ENCODE data around the gene GALNS.
"Not testable (repeated sequence)": the region's sequence is repeated elsewhere in the genome, so short reads cannot be mapped to it uniquely, and the experiment has no call there.

GALNS gene

GRCh38 chr16:88838566-88838965 lies 18.2 kb downstream of the GALNS start:
- DNase-seq (ENCODE audit: low read depth in 3 of 3), result no peak

DNA sequence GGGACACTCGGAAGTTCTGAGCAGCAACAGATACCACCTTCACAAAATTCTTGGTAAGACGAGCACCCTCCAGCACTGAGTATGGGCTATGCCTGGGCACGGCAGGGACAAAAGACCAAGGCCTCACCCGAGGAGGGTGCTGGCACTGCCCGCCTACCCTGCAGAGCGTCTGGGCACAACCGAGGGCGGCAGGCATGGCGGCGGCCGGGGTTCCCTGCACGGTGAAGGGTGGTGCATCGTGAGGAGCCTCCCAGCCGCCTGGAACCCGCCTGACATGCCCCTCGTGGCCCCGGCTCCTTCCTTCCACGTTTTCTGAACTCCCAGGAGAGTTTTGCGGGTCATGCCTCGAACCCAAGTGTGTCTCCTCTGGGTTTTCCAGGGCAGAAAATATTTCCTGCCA lies 18.9 kb downstream of the GALNS start:
- DNase-seq (ENCODE audit: low read depth in 3 of 3), result no peak

DNA sequence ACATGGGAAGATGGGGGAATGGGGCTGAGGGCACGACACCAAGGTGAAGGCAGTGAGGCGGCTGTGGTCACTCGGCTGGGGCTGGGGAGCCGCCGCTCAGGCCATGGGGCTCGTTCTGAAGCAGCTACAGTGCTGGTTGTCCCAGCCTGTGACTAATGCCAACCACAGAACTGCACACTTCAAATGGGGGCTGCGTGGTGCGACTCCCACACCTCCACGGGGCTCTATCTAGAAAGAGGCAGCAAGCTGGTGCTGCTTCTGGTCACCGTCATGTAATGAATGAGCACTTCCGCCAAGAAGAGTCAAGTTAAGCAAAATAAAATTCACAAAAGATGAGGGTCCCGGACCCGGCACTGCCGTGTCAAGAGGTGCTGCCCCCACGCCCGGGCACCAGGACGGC lies 20.0 kb downstream of the GALNS start:
- DNase-seq (ENCODE audit: low read depth in 3 of 3), result no peak

DNA sequence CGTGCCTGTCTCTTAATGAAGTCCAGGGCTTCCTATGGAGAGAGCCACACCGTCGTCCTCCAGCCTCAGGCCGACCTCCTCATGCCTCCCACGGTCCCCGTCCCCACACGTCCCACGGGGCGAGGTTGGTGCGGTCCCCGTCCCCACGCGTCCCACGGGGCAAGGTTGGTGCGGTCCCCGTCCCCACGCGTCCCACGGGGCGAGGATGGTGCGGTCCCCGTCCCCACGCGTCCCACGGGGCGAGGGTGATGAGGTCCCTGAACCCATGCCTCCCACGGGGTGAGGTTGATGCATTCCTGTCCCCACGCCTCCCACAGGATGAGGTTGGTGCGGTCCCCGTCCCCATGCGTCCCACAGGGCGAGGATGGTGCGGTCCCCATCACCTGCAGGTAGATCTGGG lies 20.9 kb downstream of the GALNS start:
- DNase-seq (ENCODE audit: low read depth in 3 of 3), result no peak

DNA sequence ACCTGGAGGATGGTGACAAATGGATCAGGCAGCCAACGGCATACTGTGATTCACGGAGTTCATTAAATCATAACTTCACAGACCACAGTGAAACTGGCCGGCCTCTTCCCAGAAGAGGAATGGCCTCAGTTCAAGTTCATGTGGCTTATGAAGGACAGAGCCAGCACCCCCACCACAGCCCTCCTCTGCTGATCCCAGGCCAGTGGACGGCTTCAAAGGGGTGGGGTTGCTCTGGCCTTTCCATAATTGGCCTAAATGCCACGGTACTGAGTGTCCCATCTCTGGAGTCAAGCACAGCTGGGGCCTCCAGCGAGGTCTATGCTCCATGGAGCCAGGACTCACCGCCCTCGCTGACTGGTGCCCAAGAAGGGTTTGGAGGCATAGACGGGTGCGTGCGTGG lies 21.4 kb downstream of the GALNS start:
- no peak for DNase-seq (ENCODE audit: low read depth in 3 of 3)

DNA sequence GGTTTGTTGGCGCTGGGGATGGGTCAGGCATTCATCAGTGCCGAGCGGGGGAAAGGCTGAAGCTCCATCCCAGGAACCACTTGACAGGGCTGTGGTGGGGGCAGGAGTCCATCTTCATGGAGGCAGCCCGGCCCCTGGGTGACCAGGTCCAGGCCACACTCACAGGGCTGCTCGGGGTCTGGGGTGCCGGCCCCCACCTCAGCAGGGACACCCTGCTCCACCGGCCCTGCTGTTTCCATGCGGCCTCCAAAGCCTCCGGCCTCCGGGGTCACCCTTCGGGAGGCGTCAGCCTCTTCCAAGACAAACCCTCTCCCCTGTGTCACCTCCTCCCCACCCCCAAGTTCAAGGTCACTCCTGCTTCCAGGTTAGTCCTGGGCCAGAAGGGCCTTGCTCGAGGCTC lies 22.1 kb downstream of the GALNS start:
- DNase-seq (ENCODE audit: low read depth in 3 of 3), result no peak

DNA sequence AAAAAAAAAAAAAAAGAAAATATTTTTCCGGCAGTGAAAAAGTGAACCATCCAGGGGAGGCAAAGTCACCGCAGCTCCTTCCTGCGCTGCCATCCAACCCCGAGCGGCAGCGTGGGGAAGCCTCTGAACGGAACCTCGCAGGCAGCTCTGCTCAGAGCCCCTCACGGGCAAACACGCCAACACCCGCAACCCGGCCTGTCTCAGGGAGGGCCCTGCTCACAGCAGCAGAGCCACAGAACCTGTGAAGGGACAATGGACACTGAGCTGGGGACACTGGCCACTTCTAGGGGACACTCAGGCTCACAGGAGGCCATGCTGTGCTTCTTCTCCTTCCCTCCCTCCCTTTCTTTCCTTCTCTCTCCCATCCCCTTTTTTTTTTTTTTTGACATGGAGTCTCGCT lies 23.7 kb downstream of the GALNS start:
- DNase-seq (ENCODE audit: low read depth in 3 of 3), result no peak

DNA sequence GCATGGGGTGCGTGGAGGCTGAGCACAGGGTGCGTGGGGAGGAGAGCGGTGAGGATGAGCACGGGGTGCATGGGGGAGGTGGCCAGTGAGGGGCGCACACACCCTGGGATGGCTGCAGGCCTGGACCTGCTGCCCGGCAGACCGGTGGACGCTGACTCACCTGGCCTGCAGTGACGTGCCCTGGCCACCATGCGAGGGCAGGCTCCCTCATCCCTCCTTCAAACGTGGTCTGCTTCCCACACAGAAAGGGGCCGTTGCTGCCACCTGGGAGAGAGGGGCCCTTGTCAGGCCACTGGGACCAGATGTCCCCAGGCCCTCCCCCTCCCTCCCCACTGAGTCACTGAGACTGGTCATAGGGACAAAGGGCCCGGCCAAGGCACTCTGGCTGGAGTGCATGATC lies 24.9 kb downstream of the GALNS start:
- DNase-seq (ENCODE audit: low read depth in 3 of 3), result no peak

GRCh38 chr16:88830783-88831182 lies 26.0 kb downstream of the GALNS start:
- DNase-seq (ENCODE audit: low read depth in 3 of 3), result no peak

DNA sequence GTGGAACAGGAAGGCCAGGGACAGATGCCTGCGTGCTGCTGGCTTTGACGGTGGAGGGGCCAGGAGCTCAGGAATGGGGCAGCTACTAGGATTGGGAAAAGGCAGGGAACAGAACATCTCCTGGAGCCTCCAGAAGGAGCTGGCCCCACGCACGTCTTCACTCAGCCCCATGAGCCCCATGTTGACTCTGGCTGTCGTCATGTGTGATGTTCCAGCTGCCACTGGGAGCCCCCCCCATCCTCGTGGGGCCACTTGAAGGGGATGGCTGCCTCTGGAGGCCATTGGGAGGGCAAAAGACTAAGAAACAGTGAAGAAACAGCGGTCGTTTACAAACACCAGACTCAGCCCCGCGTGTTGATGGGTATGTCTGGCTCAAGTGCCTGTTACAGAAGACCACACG lies 26.5 kb downstream of the GALNS start:
- no peak for DNase-seq (ENCODE audit: low read depth in 3 of 3)

DNA sequence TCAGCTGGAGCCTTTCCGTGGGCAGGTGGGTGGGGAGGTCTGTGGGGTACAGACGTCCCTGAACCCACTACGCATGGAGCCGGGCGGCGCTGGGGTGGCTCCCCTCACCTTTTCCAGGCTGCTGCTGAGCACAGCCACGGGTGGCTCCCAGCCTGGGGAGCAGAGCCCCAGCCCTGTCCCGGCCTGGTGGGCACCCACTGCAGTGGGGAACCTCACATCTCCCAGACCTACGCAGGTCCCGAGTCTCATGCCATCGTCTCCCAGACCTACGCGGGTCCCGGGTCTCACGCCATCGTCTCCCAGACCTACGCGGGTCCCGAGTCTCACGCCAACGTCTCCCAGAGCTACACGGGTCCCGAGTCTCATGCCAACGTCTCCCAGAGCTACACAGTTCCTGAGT lies 28.0 kb downstream of the GALNS start:
- DNase-seq (ENCODE audit: low read depth in 3 of 3), result no peak

- no peak for DNase-seq (ENCODE audit: low read depth in 3 of 3)
Observed at GRCh38 chr16:88827727-88828126, 29.0 kb downstream of the GALNS start.

DNA sequence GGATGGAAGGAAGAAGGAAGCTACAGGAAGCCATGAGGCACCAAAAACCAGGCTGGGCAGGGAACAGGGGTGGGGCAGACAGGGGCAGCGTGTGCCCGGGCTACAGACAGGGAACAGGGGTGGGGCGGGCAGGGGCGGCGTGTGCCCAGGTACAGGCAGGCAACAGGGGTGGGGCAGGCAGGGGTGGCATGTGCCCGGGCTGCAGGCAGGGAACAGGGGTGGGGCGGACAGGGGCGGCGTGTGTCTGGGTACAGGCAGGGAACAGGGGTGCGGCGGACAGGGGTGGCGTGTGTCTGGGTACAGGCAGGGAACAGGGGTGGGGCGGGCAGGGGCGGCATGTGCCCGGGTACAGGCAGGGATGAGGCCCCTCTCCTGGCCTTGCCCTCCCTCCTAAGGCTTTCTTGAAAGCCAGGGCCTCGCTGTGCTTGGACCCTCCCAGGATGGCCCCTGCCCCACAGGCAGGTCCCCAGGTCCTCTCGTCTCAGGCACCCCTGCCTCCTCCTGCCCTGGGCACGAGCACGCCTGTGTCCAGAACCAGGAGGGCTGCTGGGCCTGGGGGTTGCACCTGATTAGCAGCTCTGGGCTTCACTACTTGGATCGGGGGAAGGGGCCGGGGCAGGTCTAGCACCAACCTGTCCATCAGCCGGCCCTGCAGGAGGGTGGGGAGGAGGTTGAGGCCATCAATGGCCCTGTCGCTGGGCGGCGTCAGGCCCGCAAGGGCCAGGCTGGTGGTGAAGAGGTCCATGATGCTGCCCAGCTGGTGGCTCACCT lies 30.5 kb downstream of the GALNS start:
- no peak for DNase-seq (ENCODE audit: low read depth in 3 of 3)

DNA sequence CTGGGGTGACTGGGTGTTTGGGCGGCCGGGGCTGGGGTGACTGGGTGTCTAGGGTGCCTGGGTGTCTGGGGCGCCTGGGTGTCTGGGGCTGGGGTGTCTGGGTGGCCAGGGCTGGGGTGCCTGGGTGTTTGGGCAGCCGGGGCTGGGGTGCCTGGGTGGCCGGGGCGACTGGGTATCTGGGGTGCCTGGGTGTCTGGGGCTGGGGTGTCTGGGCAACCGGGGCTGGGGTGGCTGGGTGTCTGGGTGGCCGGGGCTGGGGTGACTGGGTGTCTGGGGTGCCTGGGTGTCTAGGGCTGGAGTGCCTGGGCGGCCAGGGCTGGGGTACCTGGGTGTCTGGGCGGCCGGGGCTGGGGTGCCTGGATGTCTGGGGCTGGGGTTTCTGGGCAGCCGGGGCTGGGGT lies 31.6 kb downstream of the GALNS start:
- DNase-seq (ENCODE audit: low read depth in 3 of 3), result no peak

- no peak for DNase-seq (ENCODE audit: low read depth in 3 of 3)
Observed at GRCh38 chr16:88824256-88825077, 32.3 kb downstream of the GALNS start.

DNA sequence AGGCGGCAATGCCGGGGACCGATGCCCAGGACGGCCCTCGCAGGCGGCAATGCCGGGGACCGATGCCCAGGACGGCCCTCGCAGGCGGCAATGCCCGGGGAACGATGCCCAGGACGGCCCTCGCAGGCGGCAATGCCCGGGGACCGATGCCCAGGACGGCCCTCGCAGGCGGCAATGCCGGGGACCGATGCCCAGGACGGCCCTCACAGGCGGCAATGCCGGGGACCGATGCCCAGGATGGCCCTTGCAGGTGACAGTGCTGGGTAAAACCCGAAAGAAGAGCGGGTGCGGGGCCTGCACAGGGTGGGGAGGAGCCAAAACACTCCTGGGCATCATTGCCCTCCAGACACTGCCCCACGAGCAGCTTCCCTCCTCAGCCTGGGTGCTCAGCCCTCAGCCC lies 33.1 kb downstream of the GALNS start:
- not testable (repeated sequence) for DNase-seq (ENCODE audit: low read depth in 3 of 3)

- no peak for DNase-seq (ENCODE audit: low read depth in 3 of 3)
Observed at GRCh38 chr16:88822281-88823040, 34.3 kb downstream of the GALNS start.

DNA sequence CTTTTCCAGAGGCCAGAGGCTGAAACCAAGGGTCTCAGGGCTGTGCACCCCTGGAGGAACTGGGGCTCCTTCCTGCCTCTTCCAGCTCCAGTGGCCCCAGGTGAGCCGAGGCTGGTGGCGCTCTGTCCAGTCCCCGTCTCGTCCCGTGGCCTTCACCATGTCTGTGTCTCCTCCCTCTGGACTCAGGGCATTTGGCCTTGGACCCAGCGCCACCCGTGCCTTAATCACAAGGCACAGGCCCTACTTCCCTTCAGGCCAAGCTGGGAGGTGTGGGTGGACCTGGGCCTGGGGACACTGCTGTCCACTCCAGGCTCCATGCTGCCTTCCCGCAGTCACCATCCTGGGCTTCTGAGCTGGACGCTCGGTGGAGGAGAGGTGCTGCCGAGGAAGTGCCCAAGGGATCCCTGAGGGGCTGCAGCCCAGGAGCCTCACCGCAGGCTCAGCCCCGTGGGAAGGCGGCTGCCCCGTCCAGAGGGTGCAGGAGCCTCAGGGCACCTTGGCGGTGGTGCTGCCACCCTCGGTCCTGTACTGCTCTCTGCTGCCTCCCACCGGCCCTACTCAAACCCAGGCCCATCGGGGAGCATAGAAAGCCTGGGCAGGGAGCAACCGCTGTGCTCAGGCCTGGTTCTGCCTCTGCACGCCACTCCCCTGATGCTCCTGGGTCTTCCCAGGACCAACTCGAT lies 35.4 kb downstream of the GALNS start:
- no peak for DNase-seq (ENCODE audit: low read depth in 3 of 3)

DNA sequence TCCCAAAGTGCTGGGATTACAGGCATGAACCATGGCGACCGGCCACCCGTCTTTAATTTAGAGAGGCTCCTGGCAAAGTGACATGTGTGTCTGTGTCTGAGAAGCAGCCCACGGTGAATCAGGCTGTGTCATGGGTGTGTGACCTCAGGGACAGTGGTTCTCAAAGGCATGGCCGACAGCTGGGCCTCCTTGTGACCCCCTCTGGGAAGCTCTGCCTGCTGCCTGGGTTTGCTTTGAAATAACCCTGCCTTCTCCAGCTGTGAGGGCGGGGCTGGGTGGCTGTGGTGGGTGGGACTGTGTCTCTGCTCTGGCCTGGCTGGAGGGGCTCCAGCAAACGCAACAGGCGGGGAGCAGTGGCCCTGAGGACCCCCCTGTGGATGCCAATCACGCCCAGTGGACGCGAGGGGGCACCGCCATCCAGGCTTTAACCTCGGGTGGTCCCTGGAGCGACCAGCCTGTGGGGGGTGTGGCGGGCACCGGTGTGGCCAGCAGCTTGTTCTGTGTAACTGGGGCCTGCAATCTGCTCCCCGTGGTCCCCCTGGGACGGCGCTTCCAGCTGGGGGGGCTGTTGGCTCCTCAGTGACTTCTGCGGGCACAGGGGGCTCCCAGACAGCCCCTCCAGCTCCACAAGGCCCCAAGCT lies 36.2 kb downstream of the GALNS start:
- no peak for DNase-seq (ENCODE audit: low read depth in 3 of 3)

GRCh38 chr16:88819126-88819525 lies 37.6 kb downstream of the GALNS start:
- no peak for DNase-seq (ENCODE audit: low read depth in 3 of 3)

- DNase-seq (ENCODE audit: low read depth in 3 of 3), result no peak
Observed at GRCh38 chr16:88818575-88818874, 38.2 kb downstream of the GALNS start.

Measured in stimulated activated CD4-positive, alpha-beta T cell treated with anti-CD3 and anti-CD28 coated beads, TNF-alpha, amount 100 ng/mL, for 24 hours (primary cell).